Peyer's patch (tissue), 4 donors: ENCODE measurements around the gene PCDH1.

Experiments used
- CTCF ChIP-seq, 6 experiments: fragments of 450-650 bp in 4 of 6; fragments of 200-600 bp in 2 of 6; sonication (generic) in 1 of 6; IDR thresholded peaks; one replicate each; pipeline ENCODE4 v1.5.1; 2017 to 2019; ENCODE audit warnings: antibody characterized with exemption in 6 of 6, mild to moderate bottlenecking in 3 of 6, moderate library complexity in 1 of 6
- POLR2A ChIP-seq, 2 donors: fragments of 450-650 bp; IDR thresholded peaks; one replicate each; pipeline ENCODE4 v1.5.1; 2017; ENCODE audit warnings: antibody characterized with exemption in 2 of 2, mild to moderate bottlenecking in 2 of 2, moderate library complexity in 2 of 2

- TF ChIP-seq CTCF (IDR thresholded peaks at IDR 0.05) = no peak
- TF ChIP-seq POLR2A (IDR thresholded peaks at IDR 0.05) = no peak
These were observed 70.5 kb downstream of the PCDH1 start for GRCh38 chr5:141807732-141808131.
